CD4-positive, alpha-beta T cell (primary cell): ENCODE results near the gene PDGFC. TPM values are rescaled to one million over a fixed set of nuclear protein-coding genes. Genes with fewer than 3 reads are reported as not detected.

Source experiments
- ATAC-seq: fragments of 200-7000 bp; cut with Tn5 transposase; one replicate; pipeline ENCODE4 v1.10.0; 2022; ENCODE audit warnings: mild to moderate bottlenecking; ENCODE audit not compliant: poor library complexity
- CTCF ChIA-PET: fragments of 350-600 bp; sonication (Branson Sonifier 250); formaldehyde crosslinking; loops from one replicate; lab custom pipeline; 2021; ENCODE audit warnings: antibody characterized with exemption, inconsistent platforms; lab: Charles Lee
- POLR2A ChIA-PET: fragments of 350-600 bp; sonication (Branson Sonifier 250); formaldehyde crosslinking; loops from one replicate; lab custom pipeline; 2021; ENCODE audit warnings: antibody characterized with exemption, inconsistent platforms; lab: Charles Lee
- DNase-seq, 14 experiments: peaks; one replicate each; pipeline ENCODE4 v3.0.0-alpha.2; 2013 to 2020; ENCODE audit warnings: mixed read lengths in 2 of 14
- H3K27ac ChIP-seq, 2 donors: one replicate each; pipeline versions ENCODE4 v1.5.1 to v1.7.0; 2013; ENCODE audit warnings: low read length in 2 of 2, low read depth in 1 of 2, mild to moderate bottlenecking in 1 of 2
- H3K27me3 ChIP-seq, 2 experiments: 1 replicate in 1 of 2; 2 replicates in 1 of 2; pipeline versions ENCODE4 v1.6.1 to v1.7.0; 2013; ENCODE audit warnings: low read length in 2 of 2, control low read depth in 1 of 2, mild to moderate bottlenecking in 1 of 2, moderate library complexity in 1 of 2; ENCODE audit not compliant: insufficient read depth in 2 of 2, control insufficient read depth in 1 of 2
- H3K36me3 ChIP-seq: one replicate; pipeline ENCODE4 v1.6.1; 2013; ENCODE audit warnings: low read length, control low read depth; ENCODE audit not compliant: insufficient read depth
- H3K4me1 ChIP-seq: one replicate; pipeline ENCODE4 v1.6.1; 2013; ENCODE audit warnings: low read length, control low read depth; ENCODE audit not compliant: insufficient read depth
- H3K4me3 ChIP-seq: one replicate; pipeline ENCODE4 v1.5.1; 2013; ENCODE audit warnings: mild to moderate bottlenecking, low read length, moderate library complexity
- H3K9me3 ChIP-seq, 2 experiments: 1 replicate in 1 of 2; 2 replicates in 1 of 2; pipeline versions ENCODE4 v1.6.1 to v1.7.0; 2013; ENCODE audit warnings: low read length in 2 of 2, mild to moderate bottlenecking in 2 of 2, control low read depth in 1 of 2, moderate library complexity in 1 of 2; ENCODE audit not compliant: control insufficient read depth in 1 of 2, insufficient read depth in 1 of 2
- H3K27ac Mint-ChIP-seq: one replicate; pipeline ENCODE4 v1.8.0; 2020; ENCODE audit warnings: mixed read lengths
- H3K27me3 Mint-ChIP-seq: one replicate; pipeline ENCODE4 v1.8.0; 2021; ENCODE audit warnings: mixed read lengths
- H3K36me3 Mint-ChIP-seq: one replicate; pipeline ENCODE4 v1.8.0; 2021; ENCODE audit warnings: low read depth, mixed read lengths
- H3K4me1 Mint-ChIP-seq: one replicate; pipeline ENCODE4 v1.8.0; 2021; ENCODE audit warnings: low read depth, mixed read lengths
- H3K4me3 Mint-ChIP-seq: one replicate; pipeline ENCODE4 v1.8.0; 2020; ENCODE audit warnings: mild to moderate bottlenecking, mixed read lengths
- H3K9me3 Mint-ChIP-seq: one replicate; pipeline ENCODE4 v1.8.0; 2020; ENCODE audit warnings: mixed read lengths
- intact Hi-C, 2 experiments: fragments of 100-400 bp; cut with DNase I in 1 of 2; cut with micrococcal nuclease in 1 of 2; formaldehyde crosslinking; loops; one replicate each; pipeline versions ENCODE4 v1.15.1 to v1.9.0; 2023 to 2025; cut with DNase I, micrococcal nuclease
- total RNA-seq, 174 experiments: library from RNA in 2 of 174; stranded (reverse) in 2 of 174; gene quantifications; one replicate each; pipeline ENCODE4 v1.2.3 and lab custom pipeline; 2021 to 2026
- TF ChIP-seq, protein P1 (sequence below): fragments of 200-600 bp; IDR thresholded peaks from one replicate; pipeline ENCODE4 v1.8.0; 2022; ENCODE audit warnings: antibody characterized with exemption, mild to moderate bottlenecking

The PDGFC gene
- total RNA-seq, 2 experiments from 2014 or later: not detected

DNA sequence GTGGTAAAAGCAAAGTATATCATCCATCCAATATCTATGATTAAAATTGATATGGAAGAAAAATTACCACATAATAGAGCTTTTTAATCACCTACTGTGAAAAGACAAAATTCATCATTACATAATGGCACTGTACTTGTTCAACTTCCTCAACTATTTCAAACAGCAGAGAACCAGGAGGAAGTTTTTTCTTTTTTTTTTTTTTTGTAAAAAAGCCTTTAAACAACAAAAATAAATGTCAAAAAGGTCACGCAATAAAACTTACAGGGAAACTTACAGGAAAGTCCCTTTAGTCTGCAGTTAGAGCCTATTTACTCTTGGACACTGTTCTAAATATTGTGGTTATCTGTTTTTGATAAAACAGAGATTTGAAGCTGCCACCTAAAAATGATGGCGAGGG lies 4.8 kb downstream of the PDGFC start:
- ATAC-seq: no peak
- intact Hi-C loops: no loop called here

DNA sequence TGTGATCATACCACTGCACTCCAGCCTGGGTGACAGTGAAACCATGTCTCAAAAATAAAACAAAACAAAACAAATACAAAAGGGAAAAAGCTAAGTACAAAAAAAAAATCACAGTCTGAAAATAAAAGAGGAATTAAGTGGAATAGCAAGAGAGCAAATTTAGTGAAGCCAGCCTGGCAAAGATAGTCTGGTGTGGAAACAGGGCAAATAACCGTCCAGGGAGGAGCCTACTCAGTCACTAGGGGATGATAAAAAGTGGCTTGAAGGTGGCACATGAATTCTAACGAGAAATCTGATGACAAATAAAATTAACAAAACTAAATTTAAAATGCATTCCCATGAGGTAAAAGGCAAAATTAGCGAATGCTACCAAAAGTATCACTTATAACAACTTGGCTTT lies 8.2 kb downstream of the PDGFC start:
- intact Hi-C loops: no loop called here
- H3K27ac Mint-ChIP-seq: no peak overlapping the region
- no peak overlapping the region for H3K4me3 Mint-ChIP-seq
- Histone ChIP-seq H3K4me3 (no peak overlapping the region), H3K4me1 (no peaks in the 10 kb centered on the region), H3K9me3 (no peaks in the 10 kb centered on the region), H3K27me3 (peaks cover 0 to under 1% of the 10 kb centered on the region in 2 experiments), H3K36me3 (no peaks in the 10 kb centered on the region), H3K27ac (no peak overlapping the region)
- peaks cover 4% of the 10 kb centered on the region for H3K9me3 Mint-ChIP-seq
- peaks cover 16% of the 10 kb centered on the region for H3K27me3 Mint-ChIP-seq
- DNase-seq (no peak), ATAC-seq (no peak)
- TF ChIP-seq, protein P1, sequence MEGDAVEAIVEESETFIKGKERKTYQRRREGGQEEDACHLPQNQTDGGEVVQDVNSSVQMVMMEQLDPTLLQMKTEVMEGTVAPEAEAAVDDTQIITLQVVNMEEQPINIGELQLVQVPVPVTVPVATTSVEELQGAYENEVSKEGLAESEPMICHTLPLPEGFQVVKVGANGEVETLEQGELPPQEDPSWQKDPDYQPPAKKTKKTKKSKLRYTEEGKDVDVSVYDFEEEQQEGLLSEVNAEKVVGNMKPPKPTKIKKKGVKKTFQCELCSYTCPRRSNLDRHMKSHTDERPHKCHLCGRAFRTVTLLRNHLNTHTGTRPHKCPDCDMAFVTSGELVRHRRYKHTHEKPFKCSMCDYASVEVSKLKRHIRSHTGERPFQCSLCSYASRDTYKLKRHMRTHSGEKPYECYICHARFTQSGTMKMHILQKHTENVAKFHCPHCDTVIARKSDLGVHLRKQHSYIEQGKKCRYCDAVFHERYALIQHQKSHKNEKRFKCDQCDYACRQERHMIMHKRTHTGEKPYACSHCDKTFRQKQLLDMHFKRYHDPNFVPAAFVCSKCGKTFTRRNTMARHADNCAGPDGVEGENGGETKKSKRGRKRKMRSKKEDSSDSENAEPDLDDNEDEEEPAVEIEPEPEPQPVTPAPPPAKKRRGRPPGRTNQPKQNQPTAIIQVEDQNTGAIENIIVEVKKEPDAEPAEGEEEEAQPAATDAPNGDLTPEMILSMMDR: no peak
- no peaks in the 10 kb centered on the region for H3K4me1 Mint-ChIP-seq
- POLR2A ChIA-PET: no interaction called here
- H3K36me3 Mint-ChIP-seq: no peaks in the 10 kb centered on the region
- CTCF ChIA-PET: no interaction called here

More for the DNA sequence above, 4.8 kb downstream of the PDGFC start:
- no peaks in the 10 kb centered on the region for H3K36me3 ChIP-seq
- peak in 1 of 14 experiments; percentile 12 for DNase-seq
- peaks cover 0 to 9% of the 10 kb centered on the region in 2 experiments for H3K9me3 ChIP-seq
- Mint-ChIP-seq H3K4me3 (no peak overlapping the region), H3K36me3 (no peaks in the 10 kb centered on the region), H3K9me3 (peaks cover 2% of the 10 kb centered on the region), H3K4me1 (peaks cover 12% of the 10 kb centered on the region), H3K27ac (no peak overlapping the region), H3K27me3 (peaks cover 42% of the 10 kb centered on the region)
- no peaks in the 10 kb centered on the region for H3K4me1 ChIP-seq
- TF ChIP-seq, protein P1: no peak
- H3K4me3 ChIP-seq: no peak overlapping the region
- no peak overlapping the region for H3K27ac ChIP-seq
- ChIA-PET POLR2A (no interaction called here), CTCF (no interaction called here)
- peaks cover 18 to 25% of the 10 kb centered on the region in 2 experiments for H3K27me3 ChIP-seq

DNA sequence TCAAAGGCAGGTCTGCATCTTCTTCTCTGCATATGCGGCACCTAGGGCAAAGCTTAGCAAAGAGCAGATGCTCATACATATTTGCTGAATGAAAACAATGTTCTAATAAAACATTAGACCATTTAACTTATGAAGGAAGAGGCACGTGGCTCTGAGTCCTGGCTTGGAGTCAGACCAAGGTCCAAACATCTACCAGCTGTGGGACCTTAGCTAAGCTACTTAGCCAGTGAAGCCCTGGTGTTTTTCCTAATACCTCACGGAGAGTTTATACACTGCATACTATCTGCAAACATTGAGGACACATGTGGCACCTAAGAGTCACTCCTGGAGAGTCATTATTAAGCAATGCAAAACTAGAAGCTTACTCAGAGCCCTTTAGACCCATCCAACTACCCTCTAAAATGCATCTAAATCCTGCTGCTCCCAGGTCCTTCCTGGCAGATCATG lies 9.0 kb downstream of the PDGFC start:
- H3K27me3 Mint-ChIP-seq: peaks cover 11% of the 10 kb centered on the region
- Histone ChIP-seq H3K36me3 (no peaks in the 10 kb centered on the region), H3K4me3 (no peak overlapping the region), H3K9me3 (no peaks in the 10 kb centered on the region), H3K27ac (no peak overlapping the region), H3K27me3 (no peaks in the 10 kb centered on the region), H3K4me1 (no peaks in the 10 kb centered on the region)
- no peaks in the 10 kb centered on the region for H3K4me1 Mint-ChIP-seq
- ChIA-PET POLR2A (no interaction called here), CTCF (no interaction called here)
- intact Hi-C loops: no loop called here
- peaks cover 4% of the 10 kb centered on the region for H3K9me3 Mint-ChIP-seq
- ATAC-seq (no peak), DNase-seq (no peak)
- H3K4me3 Mint-ChIP-seq: no peak overlapping the region
- TF ChIP-seq, protein P1: no peak
- H3K36me3 Mint-ChIP-seq: no peaks in the 10 kb centered on the region
- H3K27ac Mint-ChIP-seq: no peak overlapping the region
